ENCODE measurements around the gene ATRN. TPM values are rescaled to one million over a fixed set of nuclear protein-coding genes. Genes with fewer than 3 reads are reported as not detected.
"Not testable (repeated sequence)": the region's sequence is repeated elsewhere in the genome, so short reads cannot be mapped to it uniquely, and the experiment has no call there.

The ATRN gene
- total RNA-seq, 6 donors from 2014 or later = 13.6 to 39.5 (median 27.0) TPM

DNA sequence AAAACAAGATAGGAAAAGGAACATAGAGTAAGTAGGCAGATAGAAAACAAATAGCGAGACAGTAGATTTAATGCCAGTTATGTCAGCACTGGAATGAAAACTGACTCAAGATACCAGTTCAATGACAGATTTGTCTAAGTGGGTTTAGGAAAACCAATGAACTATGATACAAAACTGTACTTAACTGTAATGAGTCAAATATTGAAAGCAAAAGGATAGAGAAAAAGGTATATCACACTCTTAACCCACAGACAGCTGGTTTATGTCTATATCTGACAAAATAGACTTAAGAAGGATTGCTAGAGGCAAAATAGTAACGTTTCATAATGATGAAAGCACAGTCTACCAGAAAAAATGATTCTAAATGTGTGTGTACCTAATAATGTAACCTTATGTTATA lies 38.2 kb downstream of the ATRN start:
- Histone ChIP-seq H3K27me3 (no peaks in the 10 kb centered on the region), H3K4me3 (no peak overlapping the region), H3K4me1 (no peaks in the 10 kb centered on the region), H3K36me3 (no peaks in the 10 kb centered on the region), H3K27ac (no peak overlapping the region), H3K9me3 (no peaks in the 10 kb centered on the region)
- DNase-seq (no peak), ATAC-seq (ENCODE audit: low FRiP score in 2 of 2) (no peak)
- TF ChIP-seq POLR2AphosphoS5 (IDR thresholded peaks at IDR 0.05) = no peak
- TF ChIP-seq CTCF (IDR thresholded peaks at IDR 0.05) = no peak
- TF ChIP-seq POLR2A (IDR thresholded peaks at IDR 0.05) = no peak
- TF ChIP-seq EP300 (IDR thresholded peaks at IDR 0.05) = no peak
- 84 to 86% methylated on average over 2 of the region's 2 CpGs for WGBS, 2 donors

GRCh38 chr20:3510110-3510509 lies 39.3 kb downstream of the ATRN start:
- ATAC-seq (ENCODE audit: low FRiP score in 2 of 2) = no peak
- Histone ChIP-seq H3K4me3 (no peak overlapping the region), H3K9me3 (no peaks in the 10 kb centered on the region), H3K27me3 (no peaks in the 10 kb centered on the region), H3K4me1 (no peaks in the 10 kb centered on the region), H3K27ac (no peak overlapping the region), H3K36me3 (no peaks in the 10 kb centered on the region)
- no peak for TF ChIP-seq POLR2A (IDR thresholded peaks at IDR 0.05)
- no peak for TF ChIP-seq EP300 (IDR thresholded peaks at IDR 0.05)
- DNase-seq = no peak
- 42 to 54% methylated on average over 2 of the region's 2 CpGs for WGBS, 2 donors

- DNase-seq; H3K27ac ChIP-seq; ATAC-seq (ENCODE audit: low FRiP score in 2 of 2); H3K4me3 ChIP-seq; H3K9me3 ChIP-seq; H3K27me3 ChIP-seq; H3K36me3 ChIP-seq; H3K4me1 ChIP-seq: not testable (repeated sequence)
- WGBS, 2 donors = 96 to 98% methylated on average over 3 of the region's 3 CpGs
Measured at GRCh38 chr20:3512239-3512638, 41.4 kb downstream of the ATRN start.

DNA sequence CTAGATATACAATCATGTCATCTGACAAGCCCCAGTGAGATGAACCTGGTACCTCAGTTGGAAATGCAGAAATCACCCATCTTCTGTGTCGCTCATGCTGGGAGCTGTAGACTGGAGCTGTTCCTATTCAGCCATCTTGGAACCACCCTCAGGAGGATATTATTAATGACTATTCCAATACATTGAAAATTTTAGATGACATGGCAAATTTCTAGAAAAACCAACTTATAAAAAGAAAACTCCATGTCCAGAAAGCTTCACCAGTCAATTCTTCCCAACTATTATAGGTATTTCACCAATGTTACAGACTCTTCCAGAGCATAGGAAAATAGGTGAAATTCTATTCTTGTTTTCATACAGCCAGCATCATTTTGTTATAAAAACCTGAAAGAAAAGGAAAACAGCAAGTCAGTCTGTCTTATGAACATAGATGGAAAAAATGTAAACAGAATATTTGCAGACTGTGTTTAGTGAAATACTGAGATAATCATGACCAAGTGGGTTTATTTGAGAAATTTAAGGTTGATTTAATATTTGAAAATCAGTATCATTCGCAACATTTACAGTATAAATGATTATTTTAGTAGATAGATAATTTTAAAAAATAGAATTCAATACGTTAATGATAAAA lies 43.3 kb downstream of the ATRN start:
- Histone ChIP-seq H3K36me3 (no peaks in the 10 kb centered on the region), H3K27me3 (no peaks in the 10 kb centered on the region), H3K4me1 (no peaks in the 10 kb centered on the region), H3K27ac (no peak overlapping the region), H3K4me3 (no peak overlapping the region), H3K9me3 (no peaks in the 10 kb centered on the region)
- 79 to 95% methylated on average over 3 of the region's 3 CpGs for whole genome bisulfite sequencing, 2 donors
- no peak for ATAC-seq (ENCODE audit: low FRiP score in 2 of 2)
- DNase-seq = no peak
- TF ChIP-seq POLR2AphosphoS5 (IDR thresholded peaks at IDR 0.05) = no peak
- no peak for TF ChIP-seq EP300 (IDR thresholded peaks at IDR 0.05)
- no peak for TF ChIP-seq POLR2A (IDR thresholded peaks at IDR 0.05)
- no peak for TF ChIP-seq CTCF (IDR thresholded peaks at IDR 0.05)

DNA sequence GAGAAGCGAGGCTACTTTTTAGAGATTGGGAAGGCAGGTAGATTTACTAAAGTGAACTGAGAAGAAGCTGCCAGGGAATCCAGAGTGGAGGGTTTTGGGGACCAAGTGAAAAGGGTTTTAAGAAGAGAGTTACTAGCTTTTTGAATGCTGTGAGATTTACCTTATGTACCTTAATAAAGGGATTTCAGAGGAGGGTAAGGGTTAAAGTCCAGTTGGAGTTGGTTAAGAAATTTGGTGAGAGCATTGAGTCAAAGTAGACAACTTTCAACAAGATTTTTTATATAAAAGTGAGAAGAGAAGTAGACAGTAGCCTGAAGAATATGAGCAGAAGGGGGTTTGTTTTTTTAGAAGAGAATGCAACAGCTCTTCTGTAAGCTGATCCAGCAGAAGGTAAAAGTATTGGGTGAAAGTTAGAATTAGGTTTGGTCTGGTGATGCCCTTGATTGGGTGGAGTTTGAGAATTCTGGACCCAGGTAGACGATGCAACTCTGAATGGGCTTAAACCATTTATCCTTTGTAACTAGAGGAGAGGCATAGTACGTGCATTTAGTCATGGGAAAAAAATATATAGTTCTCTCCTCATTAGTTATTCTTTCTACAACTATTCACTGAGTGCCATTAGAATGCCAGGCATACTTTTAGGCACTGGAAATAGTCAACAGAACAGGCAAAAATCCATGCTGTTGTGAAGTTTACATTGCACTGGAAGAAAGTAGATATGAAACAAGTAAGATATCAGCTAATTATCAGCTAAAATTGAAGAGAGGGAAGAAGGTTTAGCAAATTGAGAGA lies 44.8 kb downstream of the ATRN start:
- Histone ChIP-seq H3K36me3 (no peaks in the 10 kb centered on the region), H3K27ac (no peak overlapping the region), H3K4me3 (no peak overlapping the region), H3K9me3 (no peaks in the 10 kb centered on the region), H3K4me1 (no peaks in the 10 kb centered on the region), H3K27me3 (no peaks in the 10 kb centered on the region)
- no peak for DNase-seq
- 81 to 88% methylated on average over 3 of the region's 3 CpGs for WGBS, 2 donors
- ATAC-seq (ENCODE audit: low FRiP score in 2 of 2) = no peak
- TF ChIP-seq CTCF (IDR thresholded peaks at IDR 0.05) (no peak), POLR2AphosphoS5 (IDR thresholded peaks at IDR 0.05) (no peak), POLR2A (IDR thresholded peaks at IDR 0.05) (no peak), EP300 (IDR thresholded peaks at IDR 0.05) (no peak)
